ENCODE results near the gene NPHP3.

NPHP3 gene

GRCh38 chr3:132679911-132680310, 42.3 kb downstream of the NPHP3 start:
- TF ChIP-seq REST (IDR thresholded peaks at IDR 0.05; ENCODE audit: insufficient read depth in 1 of 2, low read depth in 2 of 2, low read length in 2 of 2): no peak
- TF ChIP-seq FOXP2 (optimal IDR thresholded peaks at IDR 0.05; ENCODE audit: borderline replicate concordance, extremely low read depth, extremely low read length, insufficient read depth): no peak
- no peak for TF ChIP-seq TAF1 (IDR thresholded peaks at IDR 0.05; ENCODE audit: borderline replicate concordance, insufficient read depth, low read length)
- no peak for TF ChIP-seq POLR2AphosphoS5 (IDR thresholded peaks at IDR 0.05; ENCODE audit: low read depth, low read length)
- TF ChIP-seq SIN3A (IDR thresholded peaks at IDR 0.05; ENCODE audit: borderline replicate concordance, insufficient read depth, low read length): no peak

- TF ChIP-seq POLR2AphosphoS5 (IDR thresholded peaks at IDR 0.05; ENCODE audit: low read depth, low read length): no peak
These were observed 46.8 kb downstream of the NPHP3 start for GRCh38 chr3:132675408-132675807.

- TF ChIP-seq REST (IDR thresholded peaks at IDR 0.05; ENCODE audit: insufficient read depth in 1 of 2, low read depth in 2 of 2, low read length in 2 of 2) (no peak), SIN3A (IDR thresholded peaks at IDR 0.05; ENCODE audit: borderline replicate concordance, insufficient read depth, low read length) (no peak), TAF1 (IDR thresholded peaks at IDR 0.05; ENCODE audit: borderline replicate concordance, insufficient read depth, low read length) (no peak), FOXP2 (optimal IDR thresholded peaks at IDR 0.05; ENCODE audit: borderline replicate concordance, extremely low read depth, extremely low read length, insufficient read depth) (no peak), POLR2AphosphoS5 (IDR thresholded peaks at IDR 0.05; ENCODE audit: low read depth, low read length) (no peak)
These were observed 52.9 kb downstream of the NPHP3 start for GRCh38 chr3:132669256-132669777.

GRCh38 chr3:132665230-132665745, 56.9 kb downstream of the NPHP3 start:
- no peak for TF ChIP-seq SIN3A (IDR thresholded peaks at IDR 0.05; ENCODE audit: borderline replicate concordance, insufficient read depth, low read length)
- no peak for TF ChIP-seq REST (IDR thresholded peaks at IDR 0.05; ENCODE audit: insufficient read depth in 1 of 2, low read depth in 2 of 2, low read length in 2 of 2)
- no peak for TF ChIP-seq TAF1 (IDR thresholded peaks at IDR 0.05; ENCODE audit: borderline replicate concordance, insufficient read depth, low read length)
- TF ChIP-seq FOXP2 (optimal IDR thresholded peaks at IDR 0.05; ENCODE audit: borderline replicate concordance, extremely low read depth, extremely low read length, insufficient read depth): no peak
- no peak for TF ChIP-seq POLR2AphosphoS5 (IDR thresholded peaks at IDR 0.05; ENCODE audit: low read depth, low read length)

GRCh38 chr3:132662212-132662611, 60.0 kb downstream of the NPHP3 start:
- no peak for TF ChIP-seq REST (IDR thresholded peaks at IDR 0.05; ENCODE audit: insufficient read depth in 1 of 2, low read depth in 2 of 2, low read length in 2 of 2)

Data from PFSK-1 (cell line).